Cardiac muscle cell (in vitro differentiated cells and primary cell): Measurements from ENCODE around the gene FKBP2. TPM values are rescaled to one million over a fixed set of nuclear protein-coding genes. Genes with fewer than 3 reads are reported as not detected.

Source experiments
- DNase-seq, 2 donors: peaks; one replicate each; pipeline versions ENCODE4 v3.0.0 to v3.0.0-alpha.2; 2010 to 2017; ENCODE audit warnings: low read depth in 1 of 2, low spot score in 1 of 2
- H3K27ac ChIP-seq: fragments of 200-600 bp; sonication (generic); 2 replicates; pipeline ENCODE4 v1.5.1; 2016
- H3K27me3 ChIP-seq: fragments of 200-600 bp; sonication (generic); 2 replicates; pipeline ENCODE4 v1.6.0; 2016; ENCODE audit warnings: control low read depth
- H3K36me3 ChIP-seq: fragments of 200-600 bp; sonication (generic); 2 replicates; pipeline ENCODE4 v1.5.1; 2016; ENCODE audit warnings: control low read depth
- H3K4me1 ChIP-seq: fragments of 200-600 bp; sonication (generic); 2 replicates; pipeline ENCODE4 v1.8.1; 2017; ENCODE audit warnings: low read depth, mild to moderate bottlenecking, mixed run types
- H3K4me3 ChIP-seq: fragments of 200-600 bp; sonication (generic); 2 replicates; pipeline ENCODE4 v1.5.1; 2016; ENCODE audit warnings: mild to moderate bottlenecking
- H3K9me3 ChIP-seq: fragments of 200-600 bp; sonication (generic); 2 replicates; pipeline ENCODE4 v1.5.1; 2017; ENCODE audit warnings: low read depth, mild to moderate bottlenecking, control low read depth
- polyA plus RNA-seq: library from polyadenylated mRNA; unstranded; fragments of >200 nt; fragmentation: Nextera tagmentation; extraction: Ambion mirVana; gene quantifications from 2 replicates; pipeline ENCODE4 v1.2.1, GENCODE V29; 2016
- total RNA-seq: library from RNA; depleted of rRNA; stranded (reverse); fragments of >200 nt; gene quantifications from 2 replicates; pipeline ENCODE4 v1.2.3, GENCODE V29; 2016
- TF ChIP-seq, protein P1 (sequence below): IDR thresholded peaks from 2 replicates; pipeline ENCODE4 v1.5.1; 2012; ENCODE audit warnings: low read depth, mild to moderate bottlenecking, low read length

The FKBP2 gene
- total and polyA plus RNA-seq, 2 experiments from 2014 or later: 102 to 321 TPM

DNA sequence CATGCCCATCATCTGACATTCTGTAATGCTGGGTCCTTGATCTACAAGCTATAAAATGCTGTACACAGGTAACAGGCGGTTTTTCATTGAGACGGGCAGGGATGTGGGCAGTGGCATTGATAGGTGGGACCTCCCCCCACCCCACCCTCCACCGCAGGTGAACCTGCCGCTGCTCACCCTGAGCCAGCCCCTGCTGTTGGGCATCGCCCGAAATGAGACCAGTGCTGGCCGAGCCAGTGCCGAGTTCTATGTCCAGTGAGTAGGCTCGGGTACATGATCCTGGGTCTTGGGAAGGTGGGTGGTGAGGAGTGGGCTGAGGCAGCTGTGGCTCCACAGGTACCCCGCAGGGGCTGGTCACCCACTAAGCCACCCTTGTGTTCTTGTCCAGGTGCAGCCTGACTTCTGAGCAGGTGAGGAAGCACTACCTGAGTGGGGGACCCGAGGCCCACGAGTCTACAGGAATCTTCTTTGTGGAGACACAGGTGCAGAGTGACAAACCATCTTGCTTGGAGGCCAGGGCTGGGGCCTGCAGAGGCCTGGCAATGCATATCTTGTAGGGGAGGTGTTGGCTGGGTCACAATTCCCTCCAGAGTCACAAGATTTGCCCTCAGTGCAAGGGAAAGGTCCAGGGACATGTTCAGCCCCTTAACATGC, 11.7 kb upstream of the FKBP2 start:
- TF ChIP-seq, protein P1, sequence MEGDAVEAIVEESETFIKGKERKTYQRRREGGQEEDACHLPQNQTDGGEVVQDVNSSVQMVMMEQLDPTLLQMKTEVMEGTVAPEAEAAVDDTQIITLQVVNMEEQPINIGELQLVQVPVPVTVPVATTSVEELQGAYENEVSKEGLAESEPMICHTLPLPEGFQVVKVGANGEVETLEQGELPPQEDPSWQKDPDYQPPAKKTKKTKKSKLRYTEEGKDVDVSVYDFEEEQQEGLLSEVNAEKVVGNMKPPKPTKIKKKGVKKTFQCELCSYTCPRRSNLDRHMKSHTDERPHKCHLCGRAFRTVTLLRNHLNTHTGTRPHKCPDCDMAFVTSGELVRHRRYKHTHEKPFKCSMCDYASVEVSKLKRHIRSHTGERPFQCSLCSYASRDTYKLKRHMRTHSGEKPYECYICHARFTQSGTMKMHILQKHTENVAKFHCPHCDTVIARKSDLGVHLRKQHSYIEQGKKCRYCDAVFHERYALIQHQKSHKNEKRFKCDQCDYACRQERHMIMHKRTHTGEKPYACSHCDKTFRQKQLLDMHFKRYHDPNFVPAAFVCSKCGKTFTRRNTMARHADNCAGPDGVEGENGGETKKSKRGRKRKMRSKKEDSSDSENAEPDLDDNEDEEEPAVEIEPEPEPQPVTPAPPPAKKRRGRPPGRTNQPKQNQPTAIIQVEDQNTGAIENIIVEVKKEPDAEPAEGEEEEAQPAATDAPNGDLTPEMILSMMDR: no peak
- no peak for DNase-seq
- peaks cover 25% of the 10 kb centered on the region for H3K4me1 ChIP-seq
- H3K27ac ChIP-seq: peak overlapping the region; percentile 5
- H3K27me3 ChIP-seq: no peaks in the 10 kb centered on the region
- no peaks in the 10 kb centered on the region for H3K36me3 ChIP-seq
- no peak overlapping the region for H3K4me3 ChIP-seq
- no peaks in the 10 kb centered on the region for H3K9me3 ChIP-seq

DNA sequence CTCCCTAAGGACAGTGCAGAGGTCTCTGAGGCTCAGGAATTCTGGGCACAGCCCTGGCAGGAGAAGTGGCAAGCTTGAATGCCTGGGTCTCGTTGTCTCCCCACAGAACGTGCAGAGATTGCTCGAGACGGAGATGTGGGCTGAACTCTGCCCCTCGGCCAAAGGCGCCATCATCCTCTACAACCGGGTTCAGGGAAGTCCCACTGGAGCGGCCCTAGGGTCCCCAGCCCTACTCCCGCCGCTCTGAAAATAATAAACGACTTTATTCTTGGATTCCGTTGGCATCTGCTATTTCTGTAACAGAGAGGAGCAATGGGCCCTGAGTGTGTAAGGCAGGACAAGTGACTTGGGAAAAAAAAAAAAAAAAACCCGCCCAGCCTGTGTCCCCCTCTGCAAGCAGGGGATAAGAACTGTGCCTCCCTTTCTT, 11.1 kb upstream of the FKBP2 start:
- H3K27ac ChIP-seq: peak overlapping the region; percentile 5
- H3K4me3 ChIP-seq: peak overlapping the region; percentile 50
- H3K9me3 ChIP-seq: no peaks in the 10 kb centered on the region
- H3K4me1 ChIP-seq: peaks cover 25% of the 10 kb centered on the region
- H3K36me3 ChIP-seq: no peaks in the 10 kb centered on the region
- TF ChIP-seq, protein P1: no peak
- no peak for DNase-seq
- no peaks in the 10 kb centered on the region for H3K27me3 ChIP-seq

GRCh38 chr11:64230171-64230984, 10.5 kb upstream of the FKBP2 start, which contains the start of gene DNAJC4:
TSS of gene DNAJC4 (plus strand) at chr11:64230548. CDS start at chr11:64230855, 307 bp downstream.
- TF ChIP-seq, protein P1: no peak
- H3K27ac ChIP-seq: peak within 1 kb of the TSS; percentile 61
- H3K9me3 ChIP-seq: no peaks in the 10 kb centered on the region
- DNase-seq: peak; percentile 90 to 98
- H3K4me3 ChIP-seq: peak within 1 kb of the TSS; percentile 50
- H3K27me3 ChIP-seq: no peaks in the 10 kb centered on the region
- H3K4me1 ChIP-seq: peaks cover 19% of the 10 kb centered on the region
- H3K36me3 ChIP-seq: no peaks in the 10 kb centered on the region

DNA sequence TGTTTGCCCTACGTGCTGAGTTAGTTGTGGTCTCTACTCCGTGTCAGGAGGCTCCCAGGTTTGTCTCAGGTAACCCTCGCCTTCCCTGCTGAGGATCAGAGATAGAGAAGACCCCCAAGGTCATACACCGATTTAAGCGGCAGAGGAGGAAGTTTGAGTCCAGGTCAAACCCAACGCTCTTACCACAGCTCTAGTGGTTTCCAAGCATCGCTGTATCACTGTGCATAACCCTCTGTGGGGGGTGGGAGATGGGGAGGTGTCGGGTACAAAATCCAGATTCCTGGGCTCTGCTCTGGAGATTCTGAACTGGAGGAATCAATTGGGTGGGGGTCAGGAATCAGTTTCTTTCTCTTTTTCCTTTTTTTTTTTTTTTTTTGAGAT, 9.9 kb upstream of the FKBP2 start:
- Histone ChIP-seq H3K27ac (peak overlapping the region; percentile 61), H3K36me3 (no peaks in the 10 kb centered on the region)
- TF ChIP-seq, protein P1: no peak

DNA sequence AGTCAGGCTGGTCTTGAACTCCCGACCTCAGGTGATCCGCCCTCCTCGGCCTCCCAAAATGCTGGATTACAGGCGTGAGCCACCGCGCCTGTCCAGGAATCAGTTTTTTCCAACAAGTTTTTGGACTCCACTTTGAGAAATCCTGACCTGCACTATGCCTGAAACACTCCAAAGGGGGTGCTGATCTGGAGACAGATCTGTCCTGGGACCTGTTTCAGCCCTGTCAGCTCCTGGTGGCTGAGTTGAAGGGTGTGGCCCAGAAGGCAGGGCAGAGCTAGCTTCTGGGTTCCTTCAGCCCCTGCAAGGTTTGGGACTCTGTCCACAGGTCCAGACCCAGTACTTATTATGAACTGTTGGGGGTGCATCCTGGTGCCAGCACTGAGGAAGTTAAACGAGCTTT, 9.3 kb upstream of the FKBP2 start:
- peaks cover 17% of the 10 kb centered on the region for H3K4me1 ChIP-seq

More for the DNA sequence above, 9.9 kb upstream of the FKBP2 start:
- Histone ChIP-seq H3K4me1 (peaks cover 17% of the 10 kb centered on the region), H3K27me3 (no peaks in the 10 kb centered on the region), H3K9me3 (no peaks in the 10 kb centered on the region), H3K4me3 (peak overlapping the region; percentile 50)
- DNase-seq: no peak

More for the DNA sequence above, 9.3 kb upstream of the FKBP2 start:
- no peaks in the 10 kb centered on the region for H3K9me3 ChIP-seq
- no peaks in the 10 kb centered on the region for H3K36me3 ChIP-seq
- H3K27ac ChIP-seq: no peak overlapping the region
- TF ChIP-seq, protein P1: no peak
- no peak for DNase-seq
- H3K27me3 ChIP-seq: no peaks in the 10 kb centered on the region
- peak overlapping the region; percentile 50 for H3K4me3 ChIP-seq
